Loucy (cell line): Measurements from ENCODE around the gene ERCC5.

Source experiments
- CTCF ChIP-seq: fragments of 200-600 bp; sonication (generic); conservative IDR thresholded peaks from 2 replicates; pipeline ENCODE4 v1.5.1; 2014; ENCODE audit warnings: mild to moderate bottlenecking, antibody characterized with exemption, low read length
- EZH2phosphoT487 ChIP-seq: fragments of 200-600 bp; IDR thresholded peaks from 2 replicates; pipeline ENCODE4 v1.6.1; 2018; ENCODE audit warnings: antibody characterized with exemption, mild to moderate bottlenecking, moderate library complexity, borderline replicate concordance

GRCh38 chr13:102863590-102863989, 17.8 kb downstream of the ERCC5 start:
- TF ChIP-seq CTCF: no peak
- no peak for TF ChIP-seq EZH2phosphoT487
